ENCODE data around the gene SPI1.
"Not testable (repeated sequence)": the region's sequence is repeated elsewhere in the genome, so short reads cannot be mapped to it uniquely, and the experiment has no call there.

The SPI1 gene

GRCh38 chr11:47336595-47336994 is 41.8 kb downstream of the SPI1 start:
- TF ChIP-seq CTCF (IDR thresholded peaks at IDR 0.05; ENCODE audit: borderline replicate concordance, insufficient read depth, low read depth, low read length), result no peak
- no peak overlapping the region for H3K4me3 ChIP-seq (ENCODE audit: low read depth, low read length)

GRCh38 chr11:47335733-47336132 is 42.6 kb downstream of the SPI1 start:
- no peak for TF ChIP-seq CTCF (IDR thresholded peaks at IDR 0.05; ENCODE audit: borderline replicate concordance, insufficient read depth, low read depth, low read length)
- H3K4me3 ChIP-seq (ENCODE audit: low read depth, low read length), result no peak overlapping the region

- not testable (repeated sequence) for H3K4me3 ChIP-seq (ENCODE audit: low read depth, low read length)
Observed at GRCh38 chr11:47334699-47335411, 43.5 kb downstream of the SPI1 start.

- TF ChIP-seq CTCF (IDR thresholded peaks at IDR 0.05; ENCODE audit: borderline replicate concordance, insufficient read depth, low read depth, low read length), result no peak
- no peak overlapping the region for H3K4me3 ChIP-seq (ENCODE audit: low read depth, low read length)
Observed at GRCh38 chr11:47333886-47334443, 44.4 kb downstream of the SPI1 start.

GRCh38 chr11:47333526-47333845 is 44.9 kb downstream of the SPI1 start:
- no peak overlapping the region for H3K4me3 ChIP-seq (ENCODE audit: low read depth, low read length)
- no peak for TF ChIP-seq CTCF (IDR thresholded peaks at IDR 0.05; ENCODE audit: borderline replicate concordance, insufficient read depth, low read depth, low read length)

GRCh38 chr11:47332791-47333525 is 45.4 kb downstream of the SPI1 start:
- no peak for TF ChIP-seq CTCF (IDR thresholded peaks at IDR 0.05; ENCODE audit: borderline replicate concordance, insufficient read depth, low read depth, low read length)
- no peak overlapping the region for H3K4me3 ChIP-seq (ENCODE audit: low read depth, low read length)

GRCh38 chr11:47332303-47332711 is 46.0 kb downstream of the SPI1 start:
- no peak for TF ChIP-seq CTCF (IDR thresholded peaks at IDR 0.05; ENCODE audit: borderline replicate concordance, insufficient read depth, low read depth, low read length)
- H3K4me3 ChIP-seq (ENCODE audit: low read depth, low read length), result no peak overlapping the region

Measured in GM12875 (cell line).